22Rv1 (cell line): ENCODE measurements around the gene KRTAP6-2.

Experiments
- ZFX ChIP-seq: fragments of 450-650 bp; IDR thresholded peaks from 2 replicates; pipeline ENCODE4 v1.6.1; 2017; ENCODE audit warnings: antibody characterized with exemption, borderline replicate concordance
- TF ChIP-seq, protein P1 (sequence below): fragments of 450-650 bp; IDR thresholded peaks from 2 replicates; pipeline ENCODE4 v1.5.1; 2017; ENCODE audit warnings: mild to moderate bottlenecking

DNA sequence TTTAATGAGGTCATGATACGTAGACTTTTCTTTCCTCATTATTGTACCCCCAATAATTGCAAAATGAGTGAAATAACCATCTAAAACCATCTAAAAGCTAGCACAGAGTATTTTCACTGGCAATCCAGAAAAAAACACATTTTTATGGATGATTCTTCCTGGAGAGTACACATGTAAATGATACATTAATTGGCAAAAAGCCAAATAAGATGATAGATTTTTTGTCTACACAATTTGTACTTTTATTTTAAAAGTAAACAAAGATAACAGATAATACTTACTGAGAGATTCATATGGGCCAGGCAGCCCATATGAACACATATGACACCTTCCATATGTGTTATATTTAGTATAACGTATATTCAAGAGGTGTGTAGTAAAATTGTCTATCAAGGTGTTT, 35.1 kb downstream of the KRTAP6-2 start:
- TF ChIP-seq, protein P1, sequence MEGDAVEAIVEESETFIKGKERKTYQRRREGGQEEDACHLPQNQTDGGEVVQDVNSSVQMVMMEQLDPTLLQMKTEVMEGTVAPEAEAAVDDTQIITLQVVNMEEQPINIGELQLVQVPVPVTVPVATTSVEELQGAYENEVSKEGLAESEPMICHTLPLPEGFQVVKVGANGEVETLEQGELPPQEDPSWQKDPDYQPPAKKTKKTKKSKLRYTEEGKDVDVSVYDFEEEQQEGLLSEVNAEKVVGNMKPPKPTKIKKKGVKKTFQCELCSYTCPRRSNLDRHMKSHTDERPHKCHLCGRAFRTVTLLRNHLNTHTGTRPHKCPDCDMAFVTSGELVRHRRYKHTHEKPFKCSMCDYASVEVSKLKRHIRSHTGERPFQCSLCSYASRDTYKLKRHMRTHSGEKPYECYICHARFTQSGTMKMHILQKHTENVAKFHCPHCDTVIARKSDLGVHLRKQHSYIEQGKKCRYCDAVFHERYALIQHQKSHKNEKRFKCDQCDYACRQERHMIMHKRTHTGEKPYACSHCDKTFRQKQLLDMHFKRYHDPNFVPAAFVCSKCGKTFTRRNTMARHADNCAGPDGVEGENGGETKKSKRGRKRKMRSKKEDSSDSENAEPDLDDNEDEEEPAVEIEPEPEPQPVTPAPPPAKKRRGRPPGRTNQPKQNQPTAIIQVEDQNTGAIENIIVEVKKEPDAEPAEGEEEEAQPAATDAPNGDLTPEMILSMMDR, result no peak
- TF ChIP-seq ZFX, result no peak
